K562 (cell line): ENCODE data around the gene TM4SF5. TPM values are rescaled to one million over a fixed set of nuclear protein-coding genes. Genes with fewer than 3 reads are reported as not detected.
A peak's percentile ranks its signal among the peaks of the same experiment; 100 is the strongest.

Experiments used
- ATAC-seq: fragments of 200-7000 bp; cut with Tn5 transposase; 3 replicates; pipeline ENCODE4 v1.9.1; 2020; ENCODE audit warnings: moderate library complexity
- BruUV-seq: library from RNA; stranded (reverse); fragments of 400-500 nt; replicated peaks from 2 replicates; lab custom pipeline; 2021; lab: Mats Ljungman, UMichigan
- CTCF ChIA-PET: fragments of 300-600 bp; formaldehyde crosslinking; extraction: SDS; loops from one replicate; lab custom pipeline; 2021; ENCODE audit warnings: low intra/inter-chr PET ratio; lab: Yijun Ruan, JAX
- POLR2A ChIA-PET: fragments of 300-600, 350-650 bp; sonication (Branson Sonifier 250); formaldehyde crosslinking; extraction: SDS; loops from one replicate; lab custom pipeline; 2021; ENCODE audit warnings: antibody characterized with exemption, inconsistent platforms; lab: Yijun Ruan, JAX
- DNase-seq, 4 experiments: peaks; one replicate each; pipeline versions ENCODE4 v3.0.0 to v3.0.0-alpha.2; 2011 to 2018; ENCODE audit warnings: low spot score in 3 of 4, mixed read lengths in 3 of 4; ENCODE audit errors: extremely low read depth in 1 of 4
- FAIRE-seq: peaks from 2 replicates; lab custom pipeline; 2011; peaks lifted over from hg19 to GRCh38; lab: Jason Lieb, UNC
- H2AFZ ChIP-seq: 2 replicates; pipeline ENCODE4 v1.6.0; 2011; ENCODE audit warnings: low read depth, low read length, control low read depth, inconsistent platforms
- H3K27ac ChIP-seq: fragments of 200-600 bp; 3 replicates; pipeline ENCODE4 v1.8.0; 2011; ENCODE audit warnings: low read depth, mild to moderate bottlenecking, control low read depth, inconsistent platforms, low read length, moderate library complexity, mixed read lengths; ENCODE audit errors: extremely low read depth
- H3K27me3 ChIP-seq, 2 experiments: fragments of 300-600 bp in 1 of 2; 2 replicates in 1 of 2; 3 replicates in 1 of 2; pipeline versions ENCODE4 v1.6.0 to v1.8.0; 2011; ENCODE audit warnings: inconsistent platforms in 2 of 2, low read length in 2 of 2, mild to moderate bottlenecking in 1 of 2, mixed read lengths in 1 of 2, moderate library complexity in 1 of 2; ENCODE audit not compliant: control insufficient read depth in 2 of 2, insufficient read depth in 2 of 2
- H3K36me3 ChIP-seq: fragments of 300-600 bp; 3 replicates; pipeline ENCODE4 v1.8.0; 2011; ENCODE audit warnings: mild to moderate bottlenecking, low read length, inconsistent platforms; ENCODE audit not compliant: control insufficient read depth, insufficient read depth
- H3K4me1 ChIP-seq, 2 experiments: fragments of 200-600 bp in 1 of 2; replicated peaks in 1 of 2; 2 replicates in 1 of 2; 3 replicates in 1 of 2; pipeline versions ENCODE4 v1.5.1 to v1.8.0; 2011; ENCODE audit warnings: inconsistent platforms in 2 of 2, low read length in 2 of 2, mild to moderate bottlenecking in 1 of 2, mixed read lengths in 1 of 2, moderate library complexity in 1 of 2; ENCODE audit not compliant: control insufficient read depth in 2 of 2, insufficient read depth in 2 of 2
- H3K4me2 ChIP-seq: 2 replicates; pipeline ENCODE4 v1.6.1; 2011; ENCODE audit warnings: low read length, control low read depth, inconsistent platforms, mixed read lengths; ENCODE audit not compliant: insufficient read depth
- H3K4me3 ChIP-seq: fragments of 200-600 bp; sonication (generic), shearing (Covaris generic); 2 replicates; pipeline ENCODE4 v1.5.1; 2016; ENCODE audit warnings: control low read depth, inconsistent platforms
- H3K79me2 ChIP-seq: fragments of 200-600 bp; 3 replicates; pipeline ENCODE4 v1.8.0; 2011; ENCODE audit warnings: low read length, inconsistent platforms; ENCODE audit not compliant: control insufficient read depth, insufficient read depth
- H3K9ac ChIP-seq, 2 experiments: 2 replicates each; pipeline versions ENCODE4 v1.6.0 to v1.6.1; 2011; ENCODE audit warnings: low read depth in 2 of 2, low read length in 2 of 2, control low read depth in 1 of 2, inconsistent platforms in 1 of 2, mild to moderate bottlenecking in 1 of 2, mixed read lengths in 1 of 2; ENCODE audit not compliant: insufficient read depth in 1 of 2
- H3K9me1 ChIP-seq: one replicate; pipeline ENCODE4 v1.6.0; 2011; ENCODE audit warnings: inconsistent platforms, mild to moderate bottlenecking, low read length, moderate library complexity; ENCODE audit not compliant: control insufficient read depth, insufficient read depth
- H3K9me3 ChIP-seq: replicated peaks from 2 replicates; pipeline ENCODE4 v1.5.1; 2011; ENCODE audit warnings: low read depth, low read length, inconsistent platforms; ENCODE audit not compliant: control insufficient read depth, insufficient read depth
- H4K20me1 ChIP-seq: replicated peaks from 2 replicates; pipeline ENCODE4 v1.6.1; 2011; ENCODE audit warnings: low read length, inconsistent platforms, mixed read lengths; ENCODE audit not compliant: control insufficient read depth, insufficient read depth
- SPI1 ChIP-seq: IDR thresholded peaks from 2 replicates; pipeline ENCODE4 v1.6.1; 2011; ENCODE audit warnings: low read depth, low read length, control low read depth, borderline replicate concordance
- WGBS: fragments of 100-300 bp; shearing (Covaris generic); methylation state at CpG from one replicate; pipeline ENCODE4 v1.1.6; 2016; ENCODE audit warnings: low coverage, mixed read lengths; ENCODE audit not compliant: insufficient coverage; ENCODE audit errors: missing lambda C conversion rate; 5-methylcytosine and 5-hydroxymethylcytosine counted together
- in situ Hi-C: fragments of 300-500 bp; cut with MboI; formaldehyde crosslinking; loops from 4 replicates; pipeline ENCODE4 v1.15.0; 2018; ENCODE audit warnings: inconsistent platforms, mixed read lengths
- intact Hi-C: fragments of 100-400 bp; cut with micrococcal nuclease; formaldehyde crosslinking; loops from 2 replicates; pipeline ENCODE4 v1.14.2; 2022
- polyA plus RNA-seq, 8 experiments: library from polyadenylated mRNA; depleted of rRNA in 4 of 8; stranded (reverse) in 5 of 8; unstranded in 3 of 8; fragments of >200 nt; fragmentation: Nextera tagmentation in 2 of 8; fragmentation: Illumina TruSeq in 1 of 8; extraction: Ambion mirVana in 2 of 8; extraction: Trizol in 1 of 8; gene quantifications; 2 replicates each; pipeline versions ENCODE4 v1.2.1 to v1.2.3, GENCODE V29; 2011 to 2014; ENCODE audit warnings: inconsistent platforms in 1 of 8, missing spikeins in 1 of 8
- total RNA-seq, 7 experiments: library from RNA; depleted of rRNA in 6 of 7; stranded (reverse); fragments of >200 nt in 6 of 7; fragmentation: Illumina TruSeq in 2 of 7; extraction: Trizol in 2 of 7; gene quantifications; 2 replicates each; pipeline versions ENCODE4 v1.2.1 to v1.2.3, GENCODE V29; 2011 to 2021; ENCODE audit warnings: low replicate concordance in 1 of 7
- TF ChIP-seq, protein P1 (sequence below): sonication (generic); formaldehyde crosslinking; IDR thresholded peaks from 2 replicates; pipeline ENCODE4 v1.8.0; 2022; ENCODE audit warnings: mild to moderate bottlenecking, missing genetic modification reagents
- TF ChIP-seq, protein P2 (sequence below): sonication (generic); formaldehyde crosslinking; IDR thresholded peaks from 2 replicates; pipeline ENCODE4 v1.8.0; 2023; ENCODE audit warnings: missing genetic modification reagents, mild to moderate bottlenecking, borderline replicate concordance

TM4SF5 gene
- total and polyA plus RNA-seq, 9 of the 15 experiments (the other 6 are each of a cell fraction or from before 2014, with no cell fraction given) = not detected

DNA sequence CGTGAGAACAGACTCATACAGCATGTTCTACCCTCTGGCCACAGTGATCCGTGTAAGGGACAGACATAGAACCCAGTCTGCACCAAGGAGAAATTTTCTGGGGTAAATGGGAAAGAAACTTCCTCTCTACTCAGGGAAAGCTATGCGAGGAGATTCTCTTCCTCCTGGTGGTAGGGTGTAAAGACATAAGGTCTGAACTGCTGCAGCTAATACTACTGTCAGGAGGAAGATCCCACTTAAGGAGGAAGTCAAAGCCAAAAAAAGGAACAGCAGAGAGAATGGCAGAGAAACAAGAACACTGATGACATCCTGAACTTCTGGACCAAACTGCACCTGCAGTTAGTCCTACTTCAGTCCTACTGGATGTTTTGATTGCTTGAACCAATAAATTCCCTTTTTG is 7.1 kb upstream of the TM4SF5 start:
- FAIRE-seq (no peak), ATAC-seq (no peak), DNase-seq (no peak)
- Histone ChIP-seq H3K9me3 (no peaks in the 10 kb centered on the region), H4K20me1 (no peaks in the 10 kb centered on the region), H3K36me3 (no peaks in the 10 kb centered on the region), H3K9ac (no peak overlapping the region), H3K4me1 (no peaks in the 10 kb centered on the region; a peak in 1 of 5 replicates), H3K4me2 (no peak overlapping the region), H3K79me2 (no peaks in the 10 kb centered on the region), H3K27me3 (peaks cover 9 to 12% of the 10 kb centered on the region in 2 experiments), H3K4me3 (no peak overlapping the region), H3K27ac (no peak overlapping the region), H2AFZ (no peak overlapping the region), H3K9me1 (no peaks in the 10 kb centered on the region)
- WGBS = 0% methylated on average over 3 of the region's 3 CpGs
- TF ChIP-seq, protein P1, sequence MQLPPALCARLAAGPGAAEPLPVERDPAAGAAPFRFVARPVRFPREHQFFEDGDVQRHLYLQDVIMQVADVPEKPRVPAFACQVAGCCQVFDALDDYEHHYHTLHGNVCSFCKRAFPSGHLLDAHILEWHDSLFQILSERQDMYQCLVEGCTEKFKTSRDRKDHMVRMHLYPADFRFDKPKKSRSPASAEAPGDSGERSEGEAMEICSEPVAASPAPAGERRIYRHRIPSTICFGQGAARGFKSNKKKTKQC (CRISPR knock-in tag) = no peak
- peak; percentile 59; the same call in 1 of the 2 replicates for TF ChIP-seq SPI1
- TF ChIP-seq, protein P2, sequence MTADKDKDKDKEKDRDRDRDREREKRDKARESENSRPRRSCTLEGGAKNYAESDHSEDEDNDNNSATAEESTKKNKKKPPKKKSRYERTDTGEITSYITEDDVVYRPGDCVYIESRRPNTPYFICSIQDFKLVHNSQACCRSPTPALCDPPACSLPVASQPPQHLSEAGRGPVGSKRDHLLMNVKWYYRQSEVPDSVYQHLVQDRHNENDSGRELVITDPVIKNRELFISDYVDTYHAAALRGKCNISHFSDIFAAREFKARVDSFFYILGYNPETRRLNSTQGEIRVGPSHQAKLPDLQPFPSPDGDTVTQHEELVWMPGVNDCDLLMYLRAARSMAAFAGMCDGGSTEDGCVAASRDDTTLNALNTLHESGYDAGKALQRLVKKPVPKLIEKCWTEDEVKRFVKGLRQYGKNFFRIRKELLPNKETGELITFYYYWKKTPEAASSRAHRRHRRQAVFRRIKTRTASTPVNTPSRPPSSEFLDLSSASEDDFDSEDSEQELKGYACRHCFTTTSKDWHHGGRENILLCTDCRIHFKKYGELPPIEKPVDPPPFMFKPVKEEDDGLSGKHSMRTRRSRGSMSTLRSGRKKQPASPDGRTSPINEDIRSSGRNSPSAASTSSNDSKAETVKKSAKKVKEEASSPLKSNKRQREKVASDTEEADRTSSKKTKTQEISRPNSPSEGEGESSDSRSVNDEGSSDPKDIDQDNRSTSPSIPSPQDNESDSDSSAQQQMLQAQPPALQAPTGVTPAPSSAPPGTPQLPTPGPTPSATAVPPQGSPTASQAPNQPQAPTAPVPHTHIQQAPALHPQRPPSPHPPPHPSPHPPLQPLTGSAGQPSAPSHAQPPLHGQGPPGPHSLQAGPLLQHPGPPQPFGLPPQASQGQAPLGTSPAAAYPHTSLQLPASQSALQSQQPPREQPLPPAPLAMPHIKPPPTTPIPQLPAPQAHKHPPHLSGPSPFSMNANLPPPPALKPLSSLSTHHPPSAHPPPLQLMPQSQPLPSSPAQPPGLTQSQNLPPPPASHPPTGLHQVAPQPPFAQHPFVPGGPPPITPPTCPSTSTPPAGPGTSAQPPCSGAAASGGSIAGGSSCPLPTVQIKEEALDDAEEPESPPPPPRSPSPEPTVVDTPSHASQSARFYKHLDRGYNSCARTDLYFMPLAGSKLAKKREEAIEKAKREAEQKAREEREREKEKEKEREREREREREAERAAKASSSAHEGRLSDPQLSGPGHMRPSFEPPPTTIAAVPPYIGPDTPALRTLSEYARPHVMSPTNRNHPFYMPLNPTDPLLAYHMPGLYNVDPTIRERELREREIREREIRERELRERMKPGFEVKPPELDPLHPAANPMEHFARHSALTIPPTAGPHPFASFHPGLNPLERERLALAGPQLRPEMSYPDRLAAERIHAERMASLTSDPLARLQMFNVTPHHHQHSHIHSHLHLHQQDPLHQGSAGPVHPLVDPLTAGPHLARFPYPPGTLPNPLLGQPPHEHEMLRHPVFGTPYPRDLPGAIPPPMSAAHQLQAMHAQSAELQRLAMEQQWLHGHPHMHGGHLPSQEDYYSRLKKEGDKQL (CRISPR knock-in tag) = no peak
- ChIA-PET POLR2A (interaction anchor here (1.6 kb wide), 1 partner anchor 9 kb away, joined by 4 read pairs; no protein-coding TSS in a partner anchor), CTCF (no interaction called here)
- intact Hi-C loops (no loop called here), in situ Hi-C loops (no loop called here)
- BruUV-seq = no TSS peak
